HG02981 (cell line): Measurements from ENCODE around the gene SUZ12.
"Not testable (repeated sequence)": the region's sequence is repeated elsewhere in the genome, so short reads cannot be mapped to it uniquely, and the experiment has no call there.

Experiments
- ATAC-seq: cut with Tn5 transposase; IDR thresholded peaks from one replicate; pipeline ENCODE4 v1.9.1; 2021; ENCODE audit warnings: mild to moderate bottlenecking, moderate library complexity; ENCODE audit not compliant: unreplicated experiment

Gene SUZ12

DNA sequence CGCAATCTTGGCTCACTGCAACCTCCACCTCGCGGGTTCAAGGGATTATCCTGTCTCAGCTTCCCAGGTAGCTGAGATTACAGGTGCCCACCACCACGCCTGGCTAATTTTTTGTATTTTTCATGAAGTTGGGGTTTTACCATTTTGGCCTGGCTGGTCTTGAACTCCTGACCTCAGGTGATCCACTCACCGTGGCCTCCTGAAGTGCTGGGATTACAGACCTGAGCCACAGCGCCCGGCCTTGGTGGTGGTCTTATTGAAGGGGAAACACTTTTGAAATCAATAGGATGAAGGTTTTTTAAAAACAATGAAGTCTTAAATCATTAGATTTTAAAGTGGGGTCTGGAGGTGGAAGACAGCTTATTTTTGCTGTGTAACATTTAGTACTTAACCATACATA is 5.6 kb downstream of the SUZ12 start:
- not testable (repeated sequence) for ATAC-seq

DNA sequence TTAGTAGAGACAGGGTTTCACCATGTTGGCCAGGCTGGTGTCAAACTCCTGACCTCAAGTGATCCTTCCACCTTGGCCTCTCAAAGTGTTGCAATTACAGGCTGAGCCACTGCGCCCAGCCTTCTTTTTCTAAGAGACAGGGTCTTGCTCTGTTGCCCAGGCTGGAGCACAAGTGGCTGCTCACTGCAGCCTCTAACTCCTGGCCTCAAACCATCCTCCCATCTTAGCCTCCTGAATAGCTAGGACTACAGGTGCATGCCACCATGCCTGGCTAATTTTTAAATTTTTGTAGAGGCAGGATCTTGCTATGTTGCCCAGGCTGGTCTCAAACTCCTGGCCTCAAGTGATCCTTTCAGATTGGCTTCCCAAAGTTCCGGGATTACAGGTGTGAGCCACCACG is 15.1 kb downstream of the SUZ12 start:
- not testable (repeated sequence) for ATAC-seq

DNA sequence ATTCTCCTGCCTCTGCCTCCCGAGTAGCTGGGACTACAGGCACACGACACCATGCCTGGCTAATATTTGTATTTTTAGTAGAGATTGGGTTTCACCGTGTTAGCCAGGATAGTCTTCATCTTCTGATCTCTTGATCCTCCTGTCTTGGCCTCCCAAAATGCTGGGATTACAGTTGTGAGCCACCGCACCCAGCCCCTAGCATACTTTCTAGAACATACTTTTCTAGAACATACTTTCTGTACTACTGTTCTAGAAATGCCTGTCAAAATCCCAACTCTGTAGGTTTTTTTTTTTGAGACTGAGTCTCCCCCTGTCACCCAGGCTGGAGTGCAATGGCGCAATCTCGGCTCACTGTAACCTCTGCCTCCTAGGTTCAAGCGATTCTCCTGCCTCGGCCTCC is 27.3 kb downstream of the SUZ12 start:
- not testable (repeated sequence) for ATAC-seq

DNA sequence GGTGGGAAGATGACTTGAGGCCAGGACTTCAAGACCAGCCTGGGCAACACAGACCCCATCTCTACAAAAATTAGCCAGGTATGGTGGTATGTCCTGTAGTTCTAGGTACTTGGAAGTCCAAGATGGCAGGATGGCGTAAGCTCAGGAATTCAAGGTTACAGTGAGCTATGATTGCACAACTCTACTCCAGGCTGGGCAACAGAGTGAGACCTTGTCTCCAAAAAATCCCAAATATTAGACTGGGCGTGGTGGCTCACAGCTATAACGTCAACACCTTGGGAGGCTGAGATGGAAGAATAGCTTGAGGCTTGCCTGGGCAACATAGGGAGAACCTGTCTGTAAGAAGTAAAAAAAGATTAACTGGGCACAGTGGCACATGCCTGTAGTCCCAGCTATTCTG is 30.8 kb downstream of the SUZ12 start:
- ATAC-seq: no peak

DNA sequence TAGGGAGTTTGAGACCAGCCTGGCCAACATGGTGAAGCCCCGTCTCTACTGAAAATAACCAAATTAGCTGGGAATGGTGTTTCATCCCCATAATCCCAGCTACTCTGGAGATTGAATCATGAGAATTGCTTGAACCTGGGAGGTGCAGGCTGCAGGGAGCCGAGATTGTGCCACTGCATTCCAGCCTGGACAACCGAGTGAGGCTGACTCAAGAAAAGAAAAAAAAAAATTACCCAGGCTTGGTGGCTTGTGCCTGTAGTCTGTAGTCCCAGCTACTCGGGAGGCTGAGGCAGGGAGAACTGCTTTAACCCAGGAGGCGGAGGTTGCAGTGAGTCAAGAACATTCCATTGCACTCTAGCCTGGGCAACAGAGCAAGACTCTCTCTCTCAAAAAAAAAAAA is 33.6 kb downstream of the SUZ12 start:
- not testable (repeated sequence) for ATAC-seq

GRCh38 chr17:31974269-31975071 is 37.7 kb downstream of the SUZ12 start:
- ATAC-seq: not testable (repeated sequence)

DNA sequence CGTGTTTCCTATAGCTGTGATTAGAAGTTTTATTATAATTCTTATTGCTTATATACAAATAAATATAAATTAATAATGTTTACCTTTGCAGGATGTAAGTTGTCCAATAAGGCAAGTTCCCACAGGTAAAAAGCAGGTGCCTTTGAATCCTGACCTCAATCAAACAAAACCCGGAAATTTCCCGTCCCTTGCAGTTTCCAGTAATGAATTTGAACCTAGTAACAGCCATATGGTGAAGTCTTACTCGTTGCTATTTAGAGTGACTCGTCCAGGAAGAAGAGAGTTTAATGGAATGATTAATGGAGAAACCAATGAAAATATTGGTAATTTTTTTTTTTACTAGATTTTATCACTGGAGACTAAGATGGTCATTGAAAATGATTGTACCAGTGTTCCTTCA is 38.6 kb downstream of the SUZ12 start:
- not testable (repeated sequence) for ATAC-seq

- not testable (repeated sequence) for ATAC-seq
Observed at GRCh38 chr17:31991821-31992220, 55.0 kb downstream of the SUZ12 start.

DNA sequence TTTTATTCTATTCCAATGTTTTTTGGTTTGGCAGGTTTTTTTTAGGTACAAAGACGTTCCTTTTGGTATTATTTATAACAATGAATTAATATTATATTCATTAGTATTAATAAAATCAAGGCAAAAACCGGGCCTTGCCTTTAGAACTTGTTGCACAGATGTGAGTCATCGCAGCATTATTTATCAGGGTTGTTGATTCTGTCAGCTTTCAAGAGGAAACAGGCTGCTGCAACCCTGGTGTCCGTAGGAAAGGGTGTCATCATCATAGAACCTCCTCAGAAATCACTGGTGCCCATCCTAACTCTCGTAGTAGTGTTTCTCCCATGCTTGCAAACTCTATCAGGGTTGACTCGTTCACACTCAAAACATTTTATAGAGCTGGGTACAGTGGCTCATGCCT is 60.2 kb downstream of the SUZ12 start:
- ATAC-seq: no peak

DNA sequence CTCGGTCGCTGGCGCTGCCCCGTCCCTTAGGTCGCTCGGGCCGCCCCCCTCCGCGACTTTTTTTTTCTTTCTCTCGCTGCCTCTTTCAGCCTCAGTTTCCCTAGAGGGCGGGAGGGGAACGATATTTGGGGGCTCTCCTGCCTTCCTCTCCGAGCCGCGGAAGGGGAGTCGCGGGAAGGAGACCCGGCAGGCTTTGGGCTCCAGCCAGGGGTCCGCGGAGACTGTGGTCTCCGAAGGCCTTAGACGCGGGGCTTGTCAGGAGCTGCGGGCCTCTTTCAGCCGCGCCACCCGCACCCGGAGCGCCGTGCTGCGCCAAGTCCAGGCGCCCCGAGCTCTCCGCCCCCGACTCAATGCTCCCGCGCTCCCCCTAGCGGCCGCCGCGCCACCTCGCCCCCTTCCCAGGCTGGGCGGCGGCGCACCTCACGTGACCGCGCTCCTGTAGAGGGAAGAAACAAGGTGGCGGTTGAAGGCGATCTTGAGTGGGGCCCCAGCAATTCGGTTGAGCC is 70.2 kb downstream of the SUZ12 start, which contains the start of gene LRRC37B:
LRRC37B (plus strand) TSS at position 427 of the 506 bp plus-strand sequence. CDS start 14,010 bp downstream, outside the sequence.
- peak; percentile 79 for ATAC-seq

GRCh38 chr17:32007463-32008298 is 70.9 kb downstream of the SUZ12 start:
- peak; percentile 35 for ATAC-seq

DNA sequence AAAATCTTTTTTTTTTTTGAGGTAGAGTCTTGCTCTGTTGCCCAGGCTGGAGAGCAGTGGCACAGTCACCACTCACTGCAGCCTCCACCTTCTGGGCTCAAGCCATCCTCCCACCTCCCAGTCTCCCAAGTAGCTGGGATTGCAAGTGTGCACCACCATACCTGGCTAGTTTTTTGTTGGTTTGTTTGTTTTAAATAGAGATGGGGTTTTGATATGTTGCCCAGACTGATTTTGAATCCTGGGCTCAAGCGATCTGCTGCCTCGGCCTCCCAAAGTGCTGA is 72.4 kb downstream of the SUZ12 start:
- no peak for ATAC-seq

- no peak for ATAC-seq
Observed at GRCh38 chr17:32010114-32010513, 73.3 kb downstream of the SUZ12 start.

- no peak for ATAC-seq
Observed at GRCh38 chr17:32015245-32016013, 78.6 kb downstream of the SUZ12 start.

DNA sequence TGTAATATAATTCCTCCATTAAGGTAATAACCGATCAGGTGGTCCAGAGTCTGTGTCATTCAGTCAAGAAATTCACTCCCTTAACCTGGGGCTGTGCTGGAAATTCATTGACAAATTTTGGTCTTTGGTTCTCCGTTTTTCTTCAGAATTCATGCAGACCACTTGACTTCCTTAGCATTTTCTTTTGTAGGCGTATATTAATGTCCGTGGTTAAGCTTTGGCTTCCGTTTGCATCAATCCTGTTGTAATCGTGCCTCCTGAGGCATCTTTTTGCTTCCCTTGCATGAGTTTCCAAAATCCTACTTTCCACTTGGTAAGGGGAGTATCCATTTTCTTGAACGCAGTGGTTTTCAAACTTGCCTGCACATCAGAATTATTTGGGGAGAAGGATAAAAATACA is 79.4 kb downstream of the SUZ12 start:
- ATAC-seq: no peak

GRCh38 chr17:32019228-32019627 is 82.4 kb downstream of the SUZ12 start:
- ATAC-seq: no peak

DNA sequence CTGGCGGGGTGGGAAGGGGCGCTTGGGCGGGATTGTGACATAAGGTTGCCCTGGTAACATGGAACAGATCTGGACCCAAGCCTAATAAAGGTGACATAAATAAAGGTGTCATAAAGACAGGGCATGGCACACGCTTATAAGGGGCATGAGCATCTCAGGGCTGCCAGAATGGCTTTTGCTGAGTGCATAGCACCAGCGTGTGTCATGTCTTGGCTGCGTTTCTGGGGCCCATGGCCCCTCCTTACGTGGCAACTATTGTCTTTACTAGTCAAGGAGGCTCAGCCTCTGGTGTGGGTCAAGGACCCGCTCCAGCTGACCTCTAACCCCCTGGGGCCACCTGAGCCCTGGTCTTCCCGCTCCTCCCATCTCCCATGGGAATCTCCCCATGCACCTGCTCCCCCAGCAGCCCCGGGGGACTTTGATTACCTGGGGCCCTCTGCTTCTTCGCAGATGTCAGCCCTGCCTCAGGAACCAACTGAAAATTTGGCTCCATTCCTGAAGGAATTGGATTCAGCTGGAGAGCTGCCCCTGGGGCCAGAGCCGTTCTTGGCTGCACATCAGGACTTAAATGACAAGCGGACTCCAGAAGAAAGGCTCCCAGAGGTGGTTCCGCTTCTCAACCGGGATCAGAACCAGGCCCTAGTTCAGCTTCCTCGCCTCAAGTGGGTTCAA is 84.3 kb downstream of the SUZ12 start:
- no peak for ATAC-seq

DNA sequence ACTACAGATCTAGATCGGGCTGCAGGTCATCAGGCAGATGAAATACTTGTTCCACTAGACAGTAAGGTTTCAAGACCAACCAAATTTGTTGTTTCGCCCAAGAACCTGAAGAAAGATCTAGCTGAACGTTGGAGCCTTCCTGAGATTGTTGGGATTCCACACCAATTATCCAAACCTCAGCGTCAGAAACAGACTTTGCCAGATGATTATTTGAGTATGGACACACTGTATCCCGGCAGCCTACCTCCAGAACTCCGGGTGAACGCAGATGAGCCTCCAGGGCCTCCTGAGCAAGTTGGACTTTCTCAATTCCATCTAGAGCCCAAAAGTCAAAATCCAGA is 84.8 kb downstream of the SUZ12 start:
- no peak for ATAC-seq

GRCh38 chr17:32022554-32022953 is 85.7 kb downstream of the SUZ12 start:
- ATAC-seq: not testable (repeated sequence)

GRCh38 chr17:32027271-32027670 is 90.5 kb downstream of the SUZ12 start:
- ATAC-seq: not testable (repeated sequence)

DNA sequence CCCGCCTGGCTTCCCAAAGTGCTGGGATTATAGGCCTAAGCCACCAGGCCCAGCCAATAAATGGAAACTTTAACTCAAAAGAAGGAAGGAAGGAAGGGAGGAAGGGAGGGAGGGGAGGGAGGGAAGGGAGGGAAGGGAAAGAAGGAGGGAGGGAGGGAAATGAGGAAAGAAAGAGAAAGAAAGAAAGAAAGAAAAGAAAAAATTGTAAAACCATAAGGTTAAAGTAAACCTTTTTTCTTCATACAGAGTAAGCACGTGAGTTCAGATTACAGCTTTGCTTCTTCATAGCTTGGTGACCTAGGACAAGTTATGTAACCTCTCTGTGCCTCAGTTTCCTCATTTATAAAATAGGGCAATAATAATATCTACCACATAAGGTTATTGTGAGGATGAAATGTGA is 96.4 kb downstream of the SUZ12 start:
- no peak for ATAC-seq
